ENCODE measurements around the gene TRPC1.
"Not testable (repeated sequence)": the region's sequence is repeated elsewhere in the genome, so short reads cannot be mapped to it uniquely, and the experiment has no call there.

TRPC1 gene

DNA sequence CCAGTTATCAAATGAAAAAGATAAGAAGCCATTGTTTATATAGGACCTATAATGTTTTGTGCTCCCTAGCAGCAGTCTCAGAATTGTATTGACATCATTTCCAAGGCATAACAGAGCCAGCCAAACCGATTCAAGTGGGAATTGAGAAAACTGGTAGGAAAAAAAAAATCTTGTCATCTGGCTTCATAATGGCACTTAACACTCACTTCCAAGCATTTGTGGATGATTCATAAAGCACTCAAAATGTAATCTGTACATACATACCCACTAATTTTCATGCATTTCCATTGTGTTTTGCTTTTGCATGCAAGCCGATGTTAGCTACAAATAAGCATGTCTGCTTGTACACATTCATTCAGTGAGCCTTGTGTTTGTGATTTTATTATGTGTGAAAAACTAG lies 18.6 kb upstream of the TRPC1 start:
- TF ChIP-seq, protein P1, sequence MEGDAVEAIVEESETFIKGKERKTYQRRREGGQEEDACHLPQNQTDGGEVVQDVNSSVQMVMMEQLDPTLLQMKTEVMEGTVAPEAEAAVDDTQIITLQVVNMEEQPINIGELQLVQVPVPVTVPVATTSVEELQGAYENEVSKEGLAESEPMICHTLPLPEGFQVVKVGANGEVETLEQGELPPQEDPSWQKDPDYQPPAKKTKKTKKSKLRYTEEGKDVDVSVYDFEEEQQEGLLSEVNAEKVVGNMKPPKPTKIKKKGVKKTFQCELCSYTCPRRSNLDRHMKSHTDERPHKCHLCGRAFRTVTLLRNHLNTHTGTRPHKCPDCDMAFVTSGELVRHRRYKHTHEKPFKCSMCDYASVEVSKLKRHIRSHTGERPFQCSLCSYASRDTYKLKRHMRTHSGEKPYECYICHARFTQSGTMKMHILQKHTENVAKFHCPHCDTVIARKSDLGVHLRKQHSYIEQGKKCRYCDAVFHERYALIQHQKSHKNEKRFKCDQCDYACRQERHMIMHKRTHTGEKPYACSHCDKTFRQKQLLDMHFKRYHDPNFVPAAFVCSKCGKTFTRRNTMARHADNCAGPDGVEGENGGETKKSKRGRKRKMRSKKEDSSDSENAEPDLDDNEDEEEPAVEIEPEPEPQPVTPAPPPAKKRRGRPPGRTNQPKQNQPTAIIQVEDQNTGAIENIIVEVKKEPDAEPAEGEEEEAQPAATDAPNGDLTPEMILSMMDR (conservative IDR thresholded peaks at IDR 0.05), result no peak
- TF ChIP-seq ZFX (IDR thresholded peaks at IDR 0.05), result no peak
- H3K27ac ChIP-seq, result no peak overlapping the region

GRCh38 chr3:142706321-142707127 lies 17.3 kb upstream of the TRPC1 start:
- no peak overlapping the region for H3K27ac ChIP-seq
- TF ChIP-seq, protein P1 (conservative IDR thresholded peaks at IDR 0.05), result no peak
- no peak for TF ChIP-seq ZFX (IDR thresholded peaks at IDR 0.05)

DNA sequence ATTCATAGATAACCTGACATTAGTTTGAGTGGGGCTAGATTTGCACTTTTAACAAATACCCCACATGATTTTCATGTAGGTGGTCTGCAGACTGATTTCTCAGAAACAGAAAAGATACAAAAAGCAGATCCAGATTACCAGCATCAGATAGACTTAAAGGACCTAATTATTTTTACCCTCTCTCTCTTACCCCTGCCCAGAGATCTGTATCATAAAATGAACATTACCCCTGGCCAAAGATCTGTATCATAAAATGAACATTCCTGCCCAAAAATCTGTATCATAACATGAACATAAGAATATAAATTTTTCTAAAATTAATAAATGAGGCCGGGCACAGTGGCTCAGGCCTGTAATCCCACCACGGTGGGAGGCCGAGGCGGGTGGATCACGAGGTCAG lies 14.6 kb upstream of the TRPC1 start:
- no peak overlapping the region for H3K27ac ChIP-seq
- TF ChIP-seq, protein P1 (conservative IDR thresholded peaks at IDR 0.05), result no peak

- not testable (repeated sequence) for H3K27ac ChIP-seq
Measured at GRCh38 chr3:142714882-142715281, 9.0 kb upstream of the TRPC1 start.

- no peak overlapping the region for H3K27ac ChIP-seq
- TF ChIP-seq, protein P1 (conservative IDR thresholded peaks at IDR 0.05), result no peak
- no peak for TF ChIP-seq ZFX (IDR thresholded peaks at IDR 0.05)
Measured at GRCh38 chr3:142716102-142716501, 7.7 kb upstream of the TRPC1 start.

GRCh38 chr3:142723665-142723967 lies 218 bp upstream of the TRPC1 start:
- H3K27ac ChIP-seq, result no peak overlapping the region
- no peak for TF ChIP-seq ZFX (IDR thresholded peaks at IDR 0.05)
- TF ChIP-seq, protein P1 (conservative IDR thresholded peaks at IDR 0.05), result no peak

GRCh38 chr3:142724682-142725356 lies 985 bp downstream of the TRPC1 start:
- TF ChIP-seq ZFX (IDR thresholded peaks at IDR 0.05), result no peak
- TF ChIP-seq, protein P1 (conservative IDR thresholded peaks at IDR 0.05), result no peak
- H3K27ac ChIP-seq, result no peak overlapping the region

DNA sequence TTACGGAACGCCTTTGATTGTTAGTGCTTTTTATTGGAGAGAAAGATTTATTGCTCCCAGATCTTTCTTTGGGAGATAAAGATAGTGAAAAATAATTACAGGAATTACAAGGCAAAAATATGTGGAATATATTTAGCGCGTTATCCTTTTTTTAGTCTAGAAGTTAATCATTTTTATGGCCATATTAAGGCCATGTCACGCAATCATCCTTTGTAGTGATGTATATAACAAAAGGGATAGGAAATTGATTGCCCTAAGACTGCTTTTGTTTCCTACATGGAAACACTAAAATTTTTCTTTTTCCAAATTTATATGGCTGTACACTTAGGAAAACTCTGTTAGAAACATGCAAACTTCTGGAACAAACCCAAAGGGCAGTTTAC lies 1.5 kb downstream of the TRPC1 start:
- no peak overlapping the region for H3K27ac ChIP-seq

More for the DNA sequence above, 1.5 kb downstream of the TRPC1 start:
- TF ChIP-seq, protein P1 (conservative IDR thresholded peaks at IDR 0.05), result no peak
- no peak for TF ChIP-seq ZFX (IDR thresholded peaks at IDR 0.05)
